Mesenchymal stem cell (in vitro differentiated cells and primary cell): ENCODE results near the gene SLC30A10.

ENCODE experiments used
- DNase-seq: peaks from one replicate; pipeline ENCODE4 v3.0.0-alpha.2; 2013
- H2AFZ ChIP-seq: one replicate; pipeline ENCODE4 v1.6.1; 2013; ENCODE audit warnings: low read depth, mild to moderate bottlenecking, control low read depth, inconsistent platforms, low read length, moderate library complexity
- H2AK5ac ChIP-seq: 2 replicates; pipeline ENCODE4 v1.6.1; 2013; ENCODE audit warnings: low read length, moderate library complexity, mild to moderate bottlenecking, inconsistent platforms; ENCODE audit not compliant: severe bottlenecking
- H2BK120ac ChIP-seq: one replicate; pipeline ENCODE4 v1.6.1; 2013; ENCODE audit warnings: low read depth, mild to moderate bottlenecking, inconsistent platforms, low read length, moderate library complexity
- H2BK12ac ChIP-seq, 2 experiments: one replicate each; pipeline ENCODE4 v1.6.1; 2013; ENCODE audit warnings: inconsistent platforms in 2 of 2, low read length in 2 of 2, mild to moderate bottlenecking in 2 of 2, moderate library complexity in 2 of 2, control low read depth in 1 of 2
- H2BK15ac ChIP-seq: one replicate; pipeline ENCODE4 v1.6.1; 2013; ENCODE audit warnings: mild to moderate bottlenecking, low read depth, inconsistent platforms; ENCODE audit not compliant: poor library complexity, severe bottlenecking
- H2BK5ac ChIP-seq: 2 replicates; pipeline ENCODE4 v1.6.1; 2013; ENCODE audit warnings: low read depth, mild to moderate bottlenecking, low read length, control low read depth, inconsistent platforms; ENCODE audit not compliant: poor library complexity, severe bottlenecking
- H3K14ac ChIP-seq, 2 experiments: one replicate each; pipeline ENCODE4 v1.6.1; 2013; ENCODE audit warnings: inconsistent platforms in 2 of 2, low read length in 2 of 2, control low read depth in 1 of 2, mild to moderate bottlenecking in 1 of 2, moderate library complexity in 1 of 2
- H3K18ac ChIP-seq, 2 experiments: one replicate each; pipeline ENCODE4 v1.6.1; 2013; ENCODE audit warnings: inconsistent platforms in 2 of 2, low read length in 2 of 2, control low read depth in 1 of 2, low read depth in 1 of 2, mild to moderate bottlenecking in 1 of 2
- H3K23ac ChIP-seq, 2 experiments: one replicate each; pipeline ENCODE4 v1.6.1; 2013; ENCODE audit warnings: inconsistent platforms in 2 of 2, low read length in 2 of 2, mild to moderate bottlenecking in 2 of 2, moderate library complexity in 2 of 2, control low read depth in 1 of 2
- H3K27ac ChIP-seq: 2 replicates; pipeline ENCODE4 v1.5.1; 2013; ENCODE audit warnings: mild to moderate bottlenecking, moderate library complexity, low read length, control low read depth, inconsistent platforms; ENCODE audit not compliant: poor library complexity, severe bottlenecking
- H3K27me3 ChIP-seq, 2 experiments: 2 replicates each; pipeline versions ENCODE4 v1.6.1 to v1.7.0; 2013; ENCODE audit warnings: low read length in 2 of 2, mild to moderate bottlenecking in 2 of 2, moderate library complexity in 2 of 2, control low read depth in 1 of 2, inconsistent platforms in 1 of 2; ENCODE audit not compliant: control insufficient read depth in 1 of 2, insufficient read depth in 1 of 2
- H3K36me3 ChIP-seq, 2 experiments: 2 replicates each; pipeline versions ENCODE4 v1.6.1 to v1.7.0; 2013; ENCODE audit warnings: low read length in 2 of 2, control low read depth in 1 of 2, inconsistent platforms in 1 of 2, low read depth in 1 of 2, mild to moderate bottlenecking in 1 of 2; ENCODE audit not compliant: insufficient read depth in 2 of 2, control insufficient read depth in 1 of 2
- H3K4ac ChIP-seq, 2 experiments: one replicate each; pipeline ENCODE4 v1.6.1; 2013; ENCODE audit warnings: inconsistent platforms in 2 of 2, low read length in 2 of 2, mild to moderate bottlenecking in 2 of 2, moderate library complexity in 2 of 2, control low read depth in 1 of 2, low read depth in 1 of 2
- H3K4me1 ChIP-seq: 2 replicates; pipeline ENCODE4 v1.6.1; 2013; ENCODE audit warnings: low read depth, low read length, control low read depth; ENCODE audit not compliant: control insufficient read depth, insufficient read depth
- H3K4me2 ChIP-seq: 2 replicates; pipeline ENCODE4 v1.6.1; 2013; ENCODE audit warnings: low read length, mild to moderate bottlenecking, inconsistent platforms; ENCODE audit not compliant: poor library complexity, severe bottlenecking
- H3K4me3 ChIP-seq, 2 experiments: 2 replicates each; pipeline versions ENCODE4 v1.5.1 to v1.7.0; 2013; ENCODE audit warnings: low read length in 2 of 2, mild to moderate bottlenecking in 2 of 2, control low read depth in 1 of 2, low read depth in 1 of 2; ENCODE audit not compliant: insufficient read depth in 1 of 2
- H3K79me1 ChIP-seq: replicated peaks from 2 replicates; pipeline ENCODE4 v1.6.1; 2013; ENCODE audit warnings: mild to moderate bottlenecking, control low read depth, low read length, inconsistent platforms; ENCODE audit not compliant: poor library complexity, severe bottlenecking
- H3K9ac ChIP-seq: 2 replicates; pipeline ENCODE4 v1.7.0; 2013; ENCODE audit warnings: mild to moderate bottlenecking, low read length, moderate library complexity
- H3K9me3 ChIP-seq: 2 replicates; pipeline ENCODE4 v1.7.0; 2013; ENCODE audit warnings: mild to moderate bottlenecking, low read length; ENCODE audit not compliant: control insufficient read depth
- H4K8ac ChIP-seq: one replicate; pipeline ENCODE4 v1.6.1; 2013; ENCODE audit warnings: inconsistent platforms, mild to moderate bottlenecking, low read length, moderate library complexity
- H4K91ac ChIP-seq: one replicate; pipeline ENCODE4 v1.6.1; 2013; ENCODE audit warnings: mild to moderate bottlenecking, low read length, inconsistent platforms
- WGBS: methylation state at CpG from one replicate; pipeline ENCODE4 v1.1.7; 2013; ENCODE audit warnings: mixed read lengths; 5-methylcytosine and 5-hydroxymethylcytosine counted together

SLC30A10 gene

GRCh38 chr1:219965285-219966070 lies 37.1 kb upstream of the SLC30A10 start:
- Histone ChIP-seq H3K14ac (no peak overlapping the region), H3K4me2 (no peak overlapping the region), H3K18ac (no peak overlapping the region), H3K4ac (no peak overlapping the region), H3K4me1 (no peaks in the 10 kb centered on the region), H4K91ac (no peak overlapping the region), H2AFZ (no peak overlapping the region), H2BK120ac (no peak overlapping the region), H3K9me3 (peaks cover 8% of the 10 kb centered on the region), H4K8ac (no peak overlapping the region), H3K27ac (no peak overlapping the region), H2BK12ac (no peak overlapping the region), H3K27me3 (no peaks in the 10 kb centered on the region), H3K79me1 (no peaks in the 10 kb centered on the region), H3K9ac (no peak overlapping the region), H3K4me3 (no peak overlapping the region), H3K36me3 (peaks cover 4 to 28% of the 10 kb centered on the region in 2 experiments), H2AK5ac (no peak overlapping the region), H2BK15ac (no peak overlapping the region), H3K23ac (no peak overlapping the region), H2BK5ac (no peak overlapping the region)
- no peak for DNase-seq
- WGBS = 96% methylated on average over 5 of the region's 6 CpGs

- Histone ChIP-seq H3K27ac (no peak overlapping the region), H2BK15ac (no peak overlapping the region)
- 95% methylated on average over 6 of the region's 7 CpGs for WGBS
Measured at GRCh38 chr1:219963432-219963831, 35.1 kb upstream of the SLC30A10 start.

GRCh38 chr1:219961684-219962083 lies 33.3 kb upstream of the SLC30A10 start:
- no peaks in the 10 kb centered on the region for H3K27me3 ChIP-seq
- no peak overlapping the region for H3K27ac ChIP-seq
- no peak overlapping the region for H3K14ac ChIP-seq
- no peaks in the 10 kb centered on the region for H3K4me1 ChIP-seq
- H3K18ac ChIP-seq = no peak overlapping the region
- H2AFZ ChIP-seq = no peak overlapping the region
- no peak overlapping the region for H4K8ac ChIP-seq
- H2AK5ac ChIP-seq = no peak overlapping the region
- H3K4me2 ChIP-seq = no peak overlapping the region
- H2BK12ac ChIP-seq = no peak overlapping the region
- no peak overlapping the region for H3K23ac ChIP-seq
- peaks cover 8% of the 10 kb centered on the region for H3K9me3 ChIP-seq
- H4K91ac ChIP-seq = no peak overlapping the region
- H3K79me1 ChIP-seq = no peaks in the 10 kb centered on the region
- no peak overlapping the region for H2BK15ac ChIP-seq
- H3K36me3 ChIP-seq = no peaks in the 10 kb centered on the region
- H2BK120ac ChIP-seq = no peak overlapping the region
- no peak for DNase-seq
- no peak overlapping the region for H3K9ac ChIP-seq
- H2BK5ac ChIP-seq = no peak overlapping the region
- 96% methylated on average over 3 of the region's 3 CpGs for WGBS
- no peak overlapping the region for H3K4me3 ChIP-seq
- no peak overlapping the region for H3K4ac ChIP-seq

More at GRCh38 chr1:219963432-219963831, 35.1 kb upstream of the SLC30A10 start:
- Histone ChIP-seq H2BK120ac (no peak overlapping the region), H3K4me1 (no peaks in the 10 kb centered on the region), H3K23ac (no peak overlapping the region), H3K36me3 (peaks cover 0 to 11% of the 10 kb centered on the region in 2 experiments), H3K4ac (no peak overlapping the region), H3K9ac (no peak overlapping the region), H3K14ac (no peak overlapping the region), H3K4me3 (no peak overlapping the region), H4K91ac (no peak overlapping the region), H2BK5ac (no peak overlapping the region), H3K18ac (no peak overlapping the region), H2BK12ac (no peak overlapping the region), H3K4me2 (no peak overlapping the region), H2AFZ (no peak overlapping the region), H4K8ac (no peak overlapping the region), H3K79me1 (no peaks in the 10 kb centered on the region), H3K9me3 (peaks cover 8% of the 10 kb centered on the region), H3K27me3 (no peaks in the 10 kb centered on the region), H2AK5ac (no peak overlapping the region)
- DNase-seq = no peak

GRCh38 chr1:219959540-219960203 lies 31.3 kb upstream of the SLC30A10 start:
- no peak overlapping the region for H3K23ac ChIP-seq
- H3K4me1 ChIP-seq = no peaks in the 10 kb centered on the region
- no peak overlapping the region for H2BK120ac ChIP-seq
- DNase-seq = no peak
- no peak overlapping the region for H3K4me2 ChIP-seq
- no peak overlapping the region for H3K18ac ChIP-seq
- WGBS = 45% methylated on average over 2 of the region's 3 CpGs
- no peak overlapping the region for H4K91ac ChIP-seq
- H3K14ac ChIP-seq = no peak overlapping the region
- no peak overlapping the region for H2AFZ ChIP-seq
- no peak overlapping the region for H2BK12ac ChIP-seq
- no peak overlapping the region for H3K9ac ChIP-seq
- no peak overlapping the region for H3K27ac ChIP-seq
- H4K8ac ChIP-seq = no peak overlapping the region
- no peak overlapping the region for H2AK5ac ChIP-seq
- no peak overlapping the region for H3K4me3 ChIP-seq
- no peaks in the 10 kb centered on the region for H3K36me3 ChIP-seq
- no peak overlapping the region for H2BK15ac ChIP-seq
- no peak overlapping the region for H2BK5ac ChIP-seq
- no peaks in the 10 kb centered on the region for H3K79me1 ChIP-seq
- peaks cover 8% of the 10 kb centered on the region for H3K9me3 ChIP-seq
- no peaks in the 10 kb centered on the region for H3K27me3 ChIP-seq
- H3K4ac ChIP-seq = no peak overlapping the region
